ENCODE data around the gene CEACAM5. TPM values are rescaled to one million over a fixed set of nuclear protein-coding genes. Genes with fewer than 3 reads are reported as not detected.

The CEACAM5 gene
- total RNA-seq, 1 donor from 2014 or later: not detected

DNA sequence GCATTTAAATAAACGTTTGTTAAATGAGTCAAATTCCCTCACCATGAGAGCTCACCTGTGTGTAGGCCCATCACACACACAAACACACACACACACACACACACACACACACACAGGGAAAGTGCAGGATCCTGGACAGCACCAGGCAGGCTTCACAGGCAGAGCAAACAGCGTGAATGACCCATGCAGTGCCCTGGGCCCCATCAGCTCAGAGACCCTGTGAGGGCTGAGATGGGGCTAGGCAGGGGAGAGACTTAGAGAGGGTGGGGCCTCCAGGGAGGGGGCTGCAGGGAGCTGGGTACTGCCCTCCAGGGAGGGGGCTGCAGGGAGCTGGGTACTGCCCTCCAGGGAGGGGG lies 8.5 kb upstream of the CEACAM5 start:
- TF ChIP-seq CTCF (conservative IDR thresholded peaks at IDR 0.05; ENCODE audit: low read depth, low read length): no peak
- H3K4me3 ChIP-seq (ENCODE audit: low read depth, low read length): no peak overlapping the region
- no peak for DNase-seq (ENCODE audit: low read depth)

DNA sequence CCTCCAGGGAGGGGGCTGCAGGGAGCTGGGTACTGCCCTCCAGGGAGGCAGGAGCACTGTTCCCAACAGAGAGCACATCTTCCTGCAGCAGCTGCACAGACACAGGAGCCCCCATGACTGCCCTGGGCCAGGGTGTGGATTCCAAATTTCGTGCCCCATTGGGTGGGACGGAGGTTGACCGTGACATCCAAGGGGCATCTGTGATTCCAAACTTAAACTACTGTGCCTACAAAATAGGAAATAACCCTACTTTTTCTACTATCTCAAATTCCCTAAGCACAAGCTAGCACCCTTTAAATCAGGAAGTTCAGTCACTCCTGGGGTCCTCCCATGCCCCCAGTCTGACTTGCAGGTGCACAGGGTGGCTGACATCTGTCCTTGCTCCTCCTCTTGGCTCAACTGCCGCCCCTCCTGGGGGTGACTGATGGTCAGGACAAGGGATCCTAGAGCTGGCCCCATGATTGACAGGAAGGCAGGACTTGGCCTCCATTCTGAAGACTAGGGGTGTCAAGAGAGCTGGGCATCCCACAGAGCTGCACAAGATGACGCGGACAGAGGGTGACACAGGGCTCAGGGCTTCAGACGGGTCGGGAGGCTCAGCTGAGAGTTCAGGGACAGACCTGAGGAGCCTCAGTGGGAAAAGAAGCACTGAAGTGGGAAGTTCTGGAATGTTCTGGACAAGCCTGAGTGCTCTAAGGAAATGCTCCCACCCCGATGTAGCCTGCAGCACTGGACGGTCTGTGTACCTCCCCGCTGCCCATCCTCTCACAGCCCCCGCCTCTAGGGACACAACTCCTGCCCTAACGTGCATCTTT lies 7.8 kb upstream of the CEACAM5 start:
- no peak for TF ChIP-seq CTCF (conservative IDR thresholded peaks at IDR 0.05; ENCODE audit: low read depth, low read length)
- H3K4me3 ChIP-seq (ENCODE audit: low read depth, low read length): no peak overlapping the region
- DNase-seq (ENCODE audit: low read depth): no peak

DNA sequence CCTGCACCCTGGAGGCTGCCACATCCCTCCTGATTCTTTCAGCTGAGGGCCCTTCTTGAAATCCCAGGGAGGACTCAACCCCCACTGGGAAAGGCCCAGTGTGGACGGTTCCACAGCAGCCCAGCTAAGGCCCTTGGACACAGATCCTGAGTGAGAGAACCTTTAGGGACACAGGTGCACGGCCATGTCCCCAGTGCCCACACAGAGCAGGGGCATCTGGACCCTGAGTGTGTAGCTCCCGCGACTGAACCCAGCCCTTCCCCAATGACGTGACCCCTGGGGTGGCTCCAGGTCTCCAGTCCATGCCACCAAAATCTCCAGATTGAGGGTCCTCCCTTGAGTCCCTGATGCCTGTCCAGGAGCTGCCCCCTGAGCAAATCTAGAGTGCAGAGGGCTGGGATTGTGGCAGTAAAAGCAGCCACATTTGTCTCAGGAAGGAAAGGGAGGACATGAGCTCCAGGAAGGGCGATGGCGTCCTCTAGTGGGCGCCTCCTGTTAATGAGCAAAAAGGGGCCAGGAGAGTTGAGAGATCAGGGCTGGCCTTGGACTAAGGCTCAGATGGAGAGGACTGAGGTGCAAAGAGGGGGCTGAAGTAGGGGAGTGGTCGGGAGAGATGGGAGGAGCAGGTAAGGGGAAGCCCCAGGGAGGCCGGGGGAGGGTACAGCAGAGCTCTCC lies 6.9 kb upstream of the CEACAM5 start:
- TF ChIP-seq CTCF (conservative IDR thresholded peaks at IDR 0.05; ENCODE audit: low read depth, low read length): peak; percentile 33
- no peak for DNase-seq (ENCODE audit: low read depth)
- no peak overlapping the region for H3K4me3 ChIP-seq (ENCODE audit: low read depth, low read length)

GRCh38 chr19:41702171-41702651 lies 6.2 kb upstream of the CEACAM5 start:
- TF ChIP-seq CTCF (conservative IDR thresholded peaks at IDR 0.05; ENCODE audit: low read depth, low read length): no peak
- H3K4me3 ChIP-seq (ENCODE audit: low read depth, low read length): no peak overlapping the region
- DNase-seq (ENCODE audit: low read depth): peak; percentile 40

GRCh38 chr19:41703602-41704293 lies 4.7 kb upstream of the CEACAM5 start:
- H3K4me3 ChIP-seq (ENCODE audit: low read depth, low read length): no peak overlapping the region
- DNase-seq (ENCODE audit: low read depth): no peak
- no peak for TF ChIP-seq CTCF (conservative IDR thresholded peaks at IDR 0.05; ENCODE audit: low read depth, low read length)

DNA sequence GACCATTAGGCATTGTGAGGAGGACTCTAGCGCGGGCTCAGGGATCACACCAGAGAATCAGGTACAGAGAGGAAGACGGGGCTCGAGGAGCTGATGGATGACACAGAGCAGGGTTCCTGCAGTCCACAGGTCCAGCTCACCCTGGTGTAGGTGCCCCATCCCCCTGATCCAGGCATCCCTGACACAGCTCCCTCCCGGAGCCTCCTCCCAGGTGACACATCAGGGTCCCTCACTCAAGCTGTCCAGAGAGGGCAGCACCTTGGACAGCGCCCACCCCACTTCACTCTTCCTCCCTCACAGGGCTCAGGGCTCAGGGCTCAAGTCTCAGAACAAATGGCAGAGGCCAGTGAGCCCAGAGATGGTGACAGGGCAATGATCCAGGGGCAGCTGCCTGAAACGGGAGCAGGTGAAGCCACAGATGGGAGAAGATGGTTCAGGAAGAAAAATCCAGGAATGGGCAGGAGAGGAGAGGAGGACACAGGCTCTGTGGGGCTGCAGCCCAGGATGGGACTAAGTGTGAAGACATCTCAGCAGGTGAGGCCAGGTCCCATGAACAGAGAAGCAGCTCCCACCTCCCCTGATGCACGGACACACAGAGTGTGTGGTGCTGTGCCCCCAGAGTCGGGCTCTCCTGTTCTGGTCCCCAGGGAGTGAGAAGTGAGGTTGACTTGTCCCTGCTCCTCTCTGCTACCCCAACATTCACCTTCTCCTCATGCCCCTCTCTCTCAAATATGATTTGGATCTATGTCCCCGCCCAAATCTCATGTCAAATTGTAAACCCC lies 2.8 kb upstream of the CEACAM5 start:
- no peak for TF ChIP-seq CTCF (conservative IDR thresholded peaks at IDR 0.05; ENCODE audit: low read depth, low read length)
- H3K4me3 ChIP-seq (ENCODE audit: low read depth, low read length): no peak overlapping the region
- no peak for DNase-seq (ENCODE audit: low read depth)

Data from epithelial cell of proximal tubule (primary cell).